ENCODE measurements around the gene DPP6.
"Not testable (repeated sequence)": the region's sequence is repeated elsewhere in the genome, so short reads cannot be mapped to it uniquely, and the experiment has no call there.

The DPP6 gene

DNA sequence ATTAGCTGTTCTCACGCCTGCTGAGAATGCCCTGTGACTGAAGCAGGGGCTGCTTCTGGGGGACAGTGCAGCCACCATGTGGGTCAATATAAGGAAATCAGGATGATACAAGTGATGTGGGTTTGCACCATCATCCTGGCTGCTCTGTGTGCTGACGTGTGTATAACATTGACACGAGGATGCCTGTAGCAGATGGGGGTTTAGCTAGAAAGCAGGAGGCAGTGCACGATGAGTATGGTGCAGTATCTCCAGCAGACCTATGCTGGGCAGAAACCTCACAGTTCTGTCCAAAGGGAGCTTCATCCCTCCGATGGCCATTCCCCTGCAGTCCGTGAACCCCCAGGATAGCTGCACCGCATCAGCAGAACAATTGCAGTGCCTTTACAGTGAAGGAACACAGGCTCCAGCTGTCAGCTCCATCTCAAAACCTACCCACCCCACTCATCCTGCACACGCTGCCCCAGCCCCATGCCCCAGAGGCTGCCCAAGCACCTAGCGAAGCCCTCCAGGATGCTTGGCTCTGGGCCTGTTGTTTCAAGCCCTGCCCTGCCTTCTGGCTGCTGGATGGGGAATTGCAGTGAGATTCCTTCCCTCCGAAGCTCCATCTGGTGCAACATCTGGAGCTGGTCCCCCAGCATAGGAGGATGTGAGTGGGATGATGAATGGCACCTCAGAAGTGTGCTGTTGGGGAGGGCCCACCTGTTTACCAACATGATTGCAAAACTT, 96.8 kb downstream of the DPP6 start:
- not testable (repeated sequence) for DNase-seq (ENCODE audit: low spot score)

DNA sequence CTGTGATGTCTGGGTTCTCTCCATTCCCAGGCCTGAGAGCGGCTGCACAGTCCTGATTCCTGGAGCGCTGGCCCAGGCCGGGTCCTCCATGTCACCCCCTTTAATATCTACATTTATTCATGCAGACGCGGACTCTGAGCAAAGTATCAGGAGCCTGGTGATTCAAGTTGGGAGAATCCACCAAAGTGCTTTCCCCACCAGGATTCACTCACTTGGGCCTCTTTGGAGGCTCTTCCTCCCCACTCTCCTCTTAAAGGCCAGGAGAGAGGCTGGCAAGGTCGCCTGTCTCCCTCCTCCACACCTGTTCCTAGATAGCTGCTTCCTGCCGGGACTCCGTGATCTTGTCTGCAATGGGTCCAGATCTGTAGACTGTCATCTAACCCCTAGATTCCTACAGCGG, 98.5 kb downstream of the DPP6 start:
- not testable (repeated sequence) for DNase-seq (ENCODE audit: low spot score)

DNA sequence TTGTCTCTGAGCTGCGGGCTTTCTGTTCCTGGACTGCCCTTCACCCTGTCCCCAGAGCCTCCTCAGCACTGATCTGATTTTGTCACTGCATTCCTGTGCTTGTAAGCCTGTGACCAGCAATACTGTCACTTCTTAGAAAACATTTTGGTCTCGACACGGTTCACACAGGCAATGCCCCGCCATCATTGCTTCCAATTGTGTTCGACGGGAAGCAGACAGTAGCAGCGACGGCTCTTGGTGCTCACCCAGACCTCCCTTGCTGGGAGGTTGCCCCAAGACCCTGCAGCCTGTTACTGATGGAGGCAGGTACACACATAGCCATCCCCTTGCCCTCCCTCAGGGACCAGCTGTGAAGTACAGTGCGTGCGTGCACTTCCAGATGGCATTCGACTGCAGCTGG, 99.1 kb downstream of the DPP6 start:
- DNase-seq (ENCODE audit: low spot score) = not testable (repeated sequence)

DNA sequence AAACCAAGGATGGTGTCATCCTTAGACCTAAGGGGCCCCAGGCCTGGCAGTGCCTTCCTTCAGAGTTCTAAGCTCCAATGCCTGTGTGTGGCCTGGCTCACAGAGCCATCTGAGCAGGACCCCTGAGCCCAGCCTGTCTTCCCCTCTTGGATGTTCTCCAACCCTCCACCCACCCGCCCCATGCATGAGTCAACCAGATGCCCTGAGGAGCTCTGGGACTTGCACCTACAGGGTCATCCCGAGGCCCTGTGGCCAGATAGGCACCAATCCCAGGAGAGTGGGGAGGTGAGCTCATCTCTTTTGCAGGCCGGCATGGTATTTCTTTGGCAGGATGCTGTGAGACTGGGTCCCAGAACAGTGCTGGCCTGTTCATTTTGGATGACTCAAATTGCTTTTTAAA, 103.7 kb downstream of the DPP6 start:
- DNase-seq (ENCODE audit: low spot score) = not testable (repeated sequence)

DNA sequence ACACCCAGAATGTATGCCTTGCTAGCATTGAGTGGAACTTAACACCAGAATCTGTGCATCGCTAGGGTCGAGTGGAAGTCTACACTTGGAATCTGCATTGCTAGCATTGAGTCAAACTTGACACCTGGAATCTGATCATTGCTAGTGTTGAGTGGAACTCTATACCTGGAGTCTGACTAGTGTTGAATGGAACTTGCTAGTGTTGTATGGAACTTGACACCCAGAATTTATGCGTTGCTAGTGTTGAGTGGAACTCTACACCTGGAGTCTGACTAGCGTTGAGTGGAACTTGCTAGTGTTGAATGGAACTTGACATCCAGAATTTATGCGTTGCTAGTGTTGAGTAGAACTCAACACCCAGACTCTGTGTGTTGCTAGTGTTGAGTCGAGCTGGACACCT, 110.7 kb downstream of the DPP6 start:
- DNase-seq (ENCODE audit: low spot score) = not testable (repeated sequence)

DNA sequence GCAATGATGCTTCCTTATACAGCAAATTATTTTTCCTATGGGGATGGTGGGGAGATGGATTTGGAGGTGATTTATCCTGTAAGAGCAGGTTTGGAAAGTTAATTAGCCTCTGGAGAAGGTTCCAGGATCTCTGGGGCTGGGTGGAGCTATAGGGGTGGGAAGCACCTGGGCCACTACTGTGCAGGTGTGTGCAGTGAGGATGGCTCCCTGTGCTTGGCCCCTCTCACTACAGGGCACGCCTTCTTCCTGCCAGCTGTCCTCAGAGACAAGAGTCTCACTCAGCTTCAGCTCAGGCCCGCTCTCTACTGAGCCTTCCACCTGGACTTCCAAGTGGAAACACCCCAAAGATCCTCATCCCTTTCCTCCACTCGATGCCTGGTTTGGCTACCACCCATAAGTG, 111.4 kb downstream of the DPP6 start:
- not testable (repeated sequence) for DNase-seq (ENCODE audit: low spot score)

DNA sequence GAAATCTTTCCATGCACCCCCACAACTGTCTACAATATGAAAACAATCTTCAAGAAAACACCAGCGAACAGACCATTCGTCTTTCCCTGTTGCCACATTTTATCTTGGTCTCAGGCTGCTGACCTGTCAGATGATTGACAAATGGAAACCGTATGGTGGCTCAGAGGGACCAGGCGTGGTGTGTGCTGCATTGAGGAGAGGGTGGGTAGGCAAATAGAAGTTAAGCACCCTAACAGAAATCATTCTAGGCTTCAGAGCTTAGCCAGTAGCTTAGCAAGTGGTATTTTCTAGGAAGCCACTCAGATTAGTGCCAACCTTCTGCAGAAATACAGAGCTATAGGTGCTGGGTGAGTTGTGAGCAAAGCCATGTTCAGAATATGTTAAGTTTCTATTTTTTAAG, 114.9 kb downstream of the DPP6 start:
- no peak for DNase-seq (ENCODE audit: low spot score)

DNA sequence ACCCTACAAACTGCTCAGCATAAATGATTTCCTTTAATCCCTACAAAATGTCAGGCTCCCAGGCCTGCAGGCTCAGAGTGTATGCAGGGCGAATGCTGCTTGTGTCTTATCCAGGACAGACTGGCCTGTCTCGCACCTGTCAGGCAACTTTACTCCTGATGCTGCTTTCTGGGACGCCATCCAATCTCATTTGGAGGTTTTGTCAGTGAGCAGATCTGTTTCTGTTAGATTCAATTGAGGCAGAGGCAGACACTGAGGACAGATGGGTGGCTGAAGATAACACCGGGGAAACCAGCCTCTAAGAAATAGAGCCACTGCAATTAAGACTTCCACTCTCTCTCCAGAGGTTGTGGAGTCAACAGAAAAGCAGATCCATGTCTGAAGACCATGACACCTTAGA, 115.6 kb downstream of the DPP6 start:
- no peak for DNase-seq (ENCODE audit: low spot score)

DNA sequence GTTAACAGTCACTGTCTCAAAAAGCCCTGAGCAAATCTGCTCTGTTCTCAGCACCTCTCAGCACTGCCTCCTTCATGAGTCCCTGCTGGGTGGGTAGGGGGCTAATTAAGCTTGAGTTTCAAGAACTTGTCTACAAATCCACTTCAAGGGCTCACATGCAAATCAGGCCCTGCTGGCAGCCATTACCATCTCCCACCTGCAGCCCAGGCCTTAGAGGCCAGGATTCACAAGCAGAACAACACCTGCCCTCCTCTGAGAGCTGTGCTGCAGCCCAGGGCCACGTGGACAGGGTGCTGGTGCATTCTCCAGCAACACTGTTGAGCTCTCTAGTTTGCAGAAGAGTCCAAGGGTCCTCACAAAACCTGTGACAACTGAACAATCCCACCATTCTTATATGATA, 119.2 kb downstream of the DPP6 start:
- DNase-seq (ENCODE audit: low spot score) = no peak

DNA sequence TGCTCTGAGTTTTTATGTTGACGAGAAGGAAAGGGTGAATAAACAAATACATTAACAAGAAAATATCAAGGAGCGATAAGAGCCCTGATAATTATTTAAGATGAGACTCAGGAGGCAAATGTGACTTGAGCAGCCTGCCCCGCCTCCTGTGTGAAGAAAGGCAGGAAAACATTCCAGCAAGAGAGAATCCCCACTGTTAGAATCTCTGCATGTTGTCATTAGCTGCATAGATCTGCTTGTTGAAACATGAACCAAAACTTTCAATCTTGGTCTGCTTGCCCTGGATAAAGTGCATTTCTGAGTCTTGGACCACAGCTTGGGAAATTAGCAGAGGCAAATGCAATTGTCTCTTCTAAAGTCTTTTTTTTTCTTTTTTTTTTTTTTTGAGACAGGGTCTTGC, 120.0 kb downstream of the DPP6 start:
- DNase-seq (ENCODE audit: low spot score) = no peak

DNA sequence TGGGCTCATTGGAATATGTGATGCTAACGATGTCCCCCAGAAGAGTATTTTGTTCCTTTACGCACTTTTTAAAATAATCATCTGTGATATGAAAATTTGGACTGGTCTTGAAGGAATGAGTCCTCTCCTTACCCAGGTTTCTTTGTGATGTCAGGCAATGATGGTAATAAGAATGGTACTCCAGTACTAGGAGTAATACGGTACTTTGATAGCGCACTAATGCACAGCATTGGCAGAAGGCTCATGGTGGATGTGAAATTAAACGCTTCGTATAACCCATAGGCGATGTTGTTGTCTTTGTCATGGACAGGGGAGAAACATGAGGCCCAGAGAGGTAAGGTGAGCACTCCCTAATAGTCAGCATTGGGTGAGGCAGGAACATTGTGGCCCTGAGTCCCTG, 125.4 kb downstream of the DPP6 start:
- DNase-seq (ENCODE audit: low spot score) = no peak

DNA sequence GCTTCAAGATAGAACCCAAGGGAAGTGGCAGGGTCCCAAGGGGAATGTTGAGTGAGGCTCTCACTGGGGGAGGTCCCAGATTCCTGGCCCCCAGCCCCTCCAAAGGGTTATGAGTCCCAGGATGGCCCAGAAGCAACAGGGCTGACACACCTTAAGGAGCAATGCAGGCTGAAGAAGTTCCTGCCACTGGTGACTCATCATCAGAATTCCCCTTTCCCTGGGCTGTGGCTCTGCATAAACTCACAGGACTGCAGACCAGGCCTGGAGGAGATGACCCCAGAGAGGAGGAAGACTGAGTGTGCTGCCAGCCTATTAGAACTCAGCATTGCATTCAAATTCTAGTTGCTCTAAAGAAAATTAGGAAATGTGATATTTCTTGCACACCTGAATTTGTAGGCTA, 126.7 kb downstream of the DPP6 start:
- no peak for DNase-seq (ENCODE audit: low spot score)

DNA sequence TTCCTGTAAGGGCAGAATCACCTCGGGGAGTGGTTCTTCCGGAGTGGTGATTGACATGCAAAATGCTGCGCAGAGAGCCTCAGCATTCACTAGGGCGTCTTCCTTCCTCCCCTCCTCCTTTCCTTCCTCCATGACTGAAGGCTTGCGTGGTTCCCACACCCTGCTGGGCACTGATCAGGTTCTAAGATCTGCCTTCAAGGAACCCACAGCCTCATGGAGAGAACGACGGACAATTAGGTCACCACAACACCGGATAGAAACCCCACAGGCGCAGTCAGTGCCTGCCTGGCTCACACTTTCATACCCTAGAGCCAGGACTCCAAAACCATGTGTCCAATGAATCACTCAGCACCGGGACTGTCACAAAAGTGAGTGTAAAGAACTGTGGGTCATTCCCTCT, 131.3 kb downstream of the DPP6 start:
- no peak for DNase-seq (ENCODE audit: low spot score)

DNA sequence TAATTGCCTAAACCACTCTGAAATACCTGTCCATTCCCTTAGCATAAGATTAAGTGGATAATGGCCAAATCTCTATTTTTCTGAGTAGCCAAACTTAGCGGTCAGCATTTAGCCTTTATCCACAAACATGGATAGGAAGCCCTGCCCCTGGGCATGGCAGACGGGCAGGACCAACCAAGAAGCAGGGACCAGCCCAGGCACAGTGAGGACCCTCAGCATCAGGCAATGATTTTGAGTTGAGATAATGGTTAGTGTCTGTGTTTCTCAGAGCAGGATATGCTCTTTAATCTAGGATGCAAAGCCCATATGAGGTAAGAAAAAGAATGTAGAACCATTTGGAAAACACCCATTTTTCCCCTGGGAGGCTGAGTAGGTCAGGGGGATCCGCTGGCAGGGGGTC, 131.7 kb downstream of the DPP6 start:
- DNase-seq (ENCODE audit: low spot score) = no peak

DNA sequence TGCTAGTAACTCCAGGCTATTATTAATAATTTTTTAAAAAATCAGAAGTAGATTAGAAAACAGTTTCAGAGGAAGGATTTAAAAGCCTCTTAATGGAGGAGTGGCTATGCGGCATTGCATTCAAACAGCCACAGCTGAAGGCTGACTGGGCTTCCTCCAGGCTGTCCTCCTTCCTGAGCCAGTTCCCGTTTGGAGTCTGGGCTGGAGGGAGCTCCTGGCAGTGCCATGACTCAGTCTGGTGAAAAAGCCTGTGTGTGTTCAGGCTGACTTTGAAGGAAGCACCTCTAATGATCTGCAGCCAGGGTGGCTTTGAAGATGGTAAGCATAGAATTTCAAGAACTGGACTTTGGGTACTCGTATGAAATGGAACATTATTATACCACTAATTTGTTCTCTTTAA, 134.6 kb downstream of the DPP6 start:
- DNase-seq (ENCODE audit: low spot score) = no peak

DNA sequence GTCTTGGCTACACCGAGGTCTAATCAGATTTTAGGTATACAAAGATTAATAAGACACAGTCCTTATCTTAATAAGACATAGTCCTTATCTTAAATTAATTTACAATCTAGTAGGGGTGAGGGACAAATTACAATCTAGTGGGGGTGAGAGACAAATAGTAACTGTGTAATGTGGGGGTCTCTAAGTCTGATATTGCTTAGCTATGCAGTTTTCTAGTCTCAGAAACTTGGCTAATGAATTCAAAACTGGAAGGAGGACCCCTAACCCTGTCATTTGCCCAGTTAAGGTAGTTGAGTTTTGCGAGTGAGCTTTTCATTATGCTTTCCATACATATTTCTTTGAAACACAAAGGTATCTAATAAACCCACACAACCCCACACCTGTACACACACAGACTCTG, 136.1 kb downstream of the DPP6 start:
- no peak for DNase-seq (ENCODE audit: low spot score)

DNA sequence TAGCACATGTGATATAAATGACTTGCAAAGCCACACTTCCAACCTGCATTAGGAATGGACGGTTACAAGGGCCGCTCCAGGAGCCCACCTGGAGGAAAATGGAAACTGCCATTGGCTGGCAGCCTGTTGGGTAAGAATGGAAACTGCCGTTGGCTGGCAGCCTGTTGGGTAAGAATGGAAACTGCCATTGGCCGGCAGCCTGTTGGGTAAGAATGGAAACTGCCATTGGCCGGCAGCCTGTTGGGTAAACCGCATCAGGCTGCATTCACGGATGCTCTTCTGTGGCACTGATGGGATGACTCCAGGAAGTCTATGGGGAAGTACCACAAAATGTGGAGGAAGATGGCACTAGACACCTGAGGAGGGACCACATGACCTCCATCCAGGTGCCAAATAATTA, 143.1 kb downstream of the DPP6 start:
- no peak for DNase-seq (ENCODE audit: low spot score)

DNA sequence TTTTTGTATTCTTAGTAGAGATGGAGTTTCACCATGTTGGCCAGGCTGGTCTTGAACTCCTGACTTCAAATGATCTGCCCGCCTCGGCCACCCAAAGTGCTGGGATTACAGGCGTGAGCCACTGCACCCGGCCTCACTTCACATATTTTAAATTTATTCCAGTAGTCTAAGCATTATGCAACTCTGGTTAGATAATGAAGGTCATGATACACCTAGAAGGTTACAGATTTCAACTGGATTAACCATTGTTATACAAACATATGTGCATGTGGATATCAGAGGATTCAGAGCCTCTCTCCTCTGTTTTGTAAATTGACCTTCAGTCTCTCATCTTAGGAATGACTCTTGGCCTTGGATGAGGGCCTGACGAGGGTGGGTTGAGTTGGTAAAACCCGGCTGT, 146.3 kb downstream of the DPP6 start:
- DNase-seq (ENCODE audit: low spot score) = no peak

DNA sequence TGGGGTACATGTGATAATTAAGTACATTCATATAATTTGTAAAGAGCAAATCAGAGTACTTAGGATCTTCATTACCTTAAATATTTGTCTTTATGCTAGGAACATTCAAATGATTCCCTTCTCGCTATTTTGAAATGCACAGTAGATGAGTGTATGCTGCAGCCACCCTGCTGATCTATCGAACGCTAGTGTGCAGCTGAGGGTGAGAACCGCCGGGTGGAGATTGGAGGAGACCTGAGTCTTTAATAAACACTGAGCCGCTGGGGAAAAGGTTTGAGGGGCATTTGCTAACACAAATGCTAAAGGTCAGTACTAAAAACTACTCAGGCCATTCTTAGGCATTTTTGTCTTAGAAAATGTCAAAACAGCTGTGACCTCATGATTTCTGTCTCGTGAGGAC, 148.0 kb downstream of the DPP6 start:
- DNase-seq (ENCODE audit: low spot score) = no peak

DNA sequence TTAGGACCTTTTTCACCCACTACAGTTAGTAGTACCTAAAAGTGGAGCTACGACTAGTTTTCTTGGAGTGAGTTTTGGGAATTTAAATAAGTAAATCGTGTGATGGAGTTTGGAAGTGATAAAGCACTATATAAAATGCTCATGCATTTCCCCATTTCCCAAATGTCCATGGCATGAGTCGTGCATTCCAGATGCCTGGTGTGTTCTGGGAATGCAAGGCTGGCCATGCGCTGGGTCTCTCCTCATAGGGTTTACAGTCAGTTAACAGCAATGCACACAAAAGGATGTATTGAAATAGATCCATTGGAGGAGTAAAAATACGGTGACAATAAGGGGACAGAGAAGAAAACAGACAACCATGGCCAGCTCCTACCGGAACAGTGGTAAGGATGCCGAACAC, 149.8 kb downstream of the DPP6 start:
- no peak for DNase-seq (ENCODE audit: low spot score)

DNA sequence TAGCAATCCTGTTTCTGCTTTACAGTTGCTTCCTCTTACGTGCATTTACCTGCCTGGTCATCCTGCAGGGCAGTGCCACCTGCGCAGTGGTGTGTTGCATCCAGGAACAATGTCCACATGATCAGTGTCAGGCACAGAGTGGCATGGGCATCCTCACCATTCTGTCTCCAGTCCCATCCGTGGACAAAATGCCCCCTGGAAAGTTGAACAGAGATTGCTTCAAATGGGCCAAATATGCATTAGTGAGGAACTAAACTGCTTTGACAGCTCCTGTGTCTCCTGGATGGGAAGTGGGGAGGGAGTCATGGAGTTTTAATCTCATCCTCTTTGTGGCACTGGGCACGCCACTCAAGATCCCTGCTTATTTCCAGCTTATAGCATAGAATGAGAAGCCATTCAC, 151.8 kb downstream of the DPP6 start:
- no peak for DNase-seq (ENCODE audit: low spot score)

DNA sequence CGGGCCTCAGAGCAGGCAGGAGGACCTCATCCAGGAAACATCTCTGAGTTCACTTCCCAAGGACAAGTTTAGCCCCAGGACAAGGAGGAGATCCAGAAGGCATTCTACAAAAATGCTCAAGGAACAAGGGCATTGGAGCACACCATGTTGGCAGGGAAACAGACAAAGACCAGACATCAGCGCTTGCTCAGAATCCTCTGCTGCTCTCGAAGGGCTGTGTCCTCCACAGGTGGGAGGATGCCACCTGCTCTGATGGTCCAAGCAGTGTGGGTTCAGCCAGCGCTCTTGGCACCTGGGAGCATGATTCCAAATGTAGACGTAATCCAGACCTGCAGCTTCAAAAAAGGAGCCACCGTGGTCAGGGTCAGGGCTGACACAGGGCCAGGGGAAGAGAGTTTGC, 160.7 kb downstream of the DPP6 start:
- DNase-seq (ENCODE audit: low spot score) = no peak

DNA sequence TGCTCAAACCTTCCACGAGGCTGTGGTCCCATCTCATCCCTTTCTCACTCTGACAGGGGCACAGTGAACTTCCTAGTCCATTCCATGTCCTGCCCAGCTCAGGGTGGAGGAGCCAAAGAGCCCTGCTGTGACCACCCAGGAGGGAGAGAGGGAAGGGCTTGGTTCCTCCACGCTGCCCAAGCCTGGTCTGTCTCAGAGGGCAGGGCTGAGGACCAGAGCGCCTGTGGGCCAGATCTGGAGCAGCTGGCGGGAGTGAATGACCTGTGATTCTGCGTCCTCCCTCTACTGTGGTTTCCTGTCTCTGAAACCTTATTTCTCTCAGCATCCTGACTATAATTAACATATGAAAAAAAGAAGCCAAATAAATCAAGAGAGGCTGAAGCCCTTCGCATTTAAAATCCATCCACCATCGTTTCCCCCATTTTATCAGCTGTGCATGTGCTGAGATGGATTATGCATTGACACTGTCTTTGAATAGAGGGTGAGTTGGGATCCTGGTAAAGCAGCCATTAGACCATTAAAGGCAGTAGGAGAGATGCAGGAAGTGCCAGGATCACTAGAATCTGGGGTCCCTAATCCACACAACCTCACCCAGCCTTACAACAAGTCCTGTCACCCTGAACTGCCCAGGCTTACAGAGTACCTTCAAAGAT, 165.6 kb downstream of the DPP6 start:
- DNase-seq (ENCODE audit: low spot score) = no peak

DNA sequence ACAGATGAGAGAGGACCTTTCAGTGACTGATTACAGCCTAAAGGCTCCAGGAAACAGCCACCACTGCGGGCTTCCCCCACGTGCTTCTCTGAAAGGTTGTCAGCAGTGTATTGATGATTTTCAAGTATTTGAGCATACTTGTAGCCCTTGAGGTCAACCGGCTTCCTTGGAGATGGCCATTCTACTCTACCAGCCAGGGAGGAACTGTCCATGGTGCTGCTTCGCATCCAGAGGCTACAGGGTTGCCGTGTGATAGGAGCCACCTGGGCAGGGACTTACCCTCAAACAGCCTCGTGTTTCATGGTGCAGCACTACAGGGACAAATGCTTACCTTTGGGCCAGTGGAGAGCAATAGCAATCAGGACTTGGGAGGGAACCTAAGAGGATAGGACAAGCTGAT, 179.5 kb downstream of the DPP6 start:
- DNase-seq (ENCODE audit: low spot score) = no peak

All from hematopoietic multipotent progenitor cell treated with erythropoietin and hydrocortisone succinate and interleukin-3 and kit ligand, for 15 days (in vitro differentiated cells).